Endothelial cell (in vitro differentiated cells): ENCODE data around the gene CDKN2C. TPM values are rescaled to one million over a fixed set of nuclear protein-coding genes. Genes with fewer than 3 reads are reported as not detected.
"Not testable (repeated sequence)": the region's sequence is repeated elsewhere in the genome, so short reads cannot be mapped to it uniquely, and the experiment has no call there.

Experiments used
- DNase-seq: peaks from one replicate; pipeline ENCODE4 v3.0.0; 2021; ENCODE audit warnings: low spot score
- H3K27ac Mint-ChIP-seq: one replicate; pipeline ENCODE4 v1.8.0; 2021; ENCODE audit warnings: mixed read lengths, inconsistent platforms; ENCODE audit not compliant: unreplicated experiment
- H3K27me3 Mint-ChIP-seq: one replicate; pipeline ENCODE4 v1.8.0; 2021; ENCODE audit warnings: mild to moderate bottlenecking, moderate library complexity, mixed read lengths, inconsistent platforms; ENCODE audit not compliant: unreplicated experiment
- H3K36me3 Mint-ChIP-seq: one replicate; pipeline ENCODE4 v1.8.0; 2021; ENCODE audit warnings: mild to moderate bottlenecking, low read depth, mixed read lengths, inconsistent platforms; ENCODE audit not compliant: unreplicated experiment
- H3K4me1 Mint-ChIP-seq: one replicate; pipeline ENCODE4 v1.8.0; 2021; ENCODE audit warnings: mild to moderate bottlenecking, mixed read lengths, inconsistent platforms; ENCODE audit not compliant: unreplicated experiment
- H3K4me3 Mint-ChIP-seq: one replicate; pipeline ENCODE4 v1.8.0; 2021; ENCODE audit warnings: mild to moderate bottlenecking, mixed read lengths, inconsistent platforms; ENCODE audit not compliant: unreplicated experiment
- H3K9me3 Mint-ChIP-seq: one replicate; pipeline ENCODE4 v1.8.0; 2021; ENCODE audit warnings: mixed read lengths, inconsistent platforms; ENCODE audit not compliant: unreplicated experiment
- total RNA-seq: library from RNA; stranded (reverse); fragmentation: NEBNext Ultra II Directional; extraction: Animal tissue kit (Norgen Biotek cat#: 25700); gene quantifications from one replicate; pipeline ENCODE4 v1.2.1, GENCODE V29; 2021; ENCODE audit not compliant: unreplicated experiment
- TF ChIP-seq, protein P1 (sequence below): fragments of 200-600 bp; sonication (generic); IDR thresholded peaks from one replicate; pipeline ENCODE4 v1.5.0; 2021; ENCODE audit warnings: antibody characterized with exemption; ENCODE audit not compliant: unreplicated experiment

CDKN2C gene
- total RNA-seq, 1 donor from 2014 or later, result not detected

DNA sequence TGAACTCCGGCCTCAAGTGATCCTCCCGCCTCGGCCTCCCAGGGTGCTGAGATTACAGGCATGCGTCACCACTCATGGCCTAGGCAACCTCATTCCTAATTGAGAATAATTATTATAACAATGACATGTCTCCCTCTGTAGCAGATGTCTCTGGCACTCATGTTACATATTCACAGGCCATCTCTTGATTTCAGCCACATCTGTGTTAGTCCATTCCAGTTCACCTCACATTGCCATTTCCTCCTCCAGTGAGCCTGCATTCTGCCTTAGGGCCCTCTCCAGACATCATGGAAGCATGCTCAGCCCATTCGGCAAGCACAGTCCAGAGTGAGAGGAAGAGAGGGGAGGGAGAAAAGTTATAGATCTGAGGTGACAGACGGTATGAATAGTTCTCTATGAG lies 32.5 kb downstream of the CDKN2C start:
- Mint-ChIP-seq H3K27me3 (no peaks in the 10 kb centered on the region), H3K36me3 (no peaks in the 10 kb centered on the region)
- TF ChIP-seq, protein P1, sequence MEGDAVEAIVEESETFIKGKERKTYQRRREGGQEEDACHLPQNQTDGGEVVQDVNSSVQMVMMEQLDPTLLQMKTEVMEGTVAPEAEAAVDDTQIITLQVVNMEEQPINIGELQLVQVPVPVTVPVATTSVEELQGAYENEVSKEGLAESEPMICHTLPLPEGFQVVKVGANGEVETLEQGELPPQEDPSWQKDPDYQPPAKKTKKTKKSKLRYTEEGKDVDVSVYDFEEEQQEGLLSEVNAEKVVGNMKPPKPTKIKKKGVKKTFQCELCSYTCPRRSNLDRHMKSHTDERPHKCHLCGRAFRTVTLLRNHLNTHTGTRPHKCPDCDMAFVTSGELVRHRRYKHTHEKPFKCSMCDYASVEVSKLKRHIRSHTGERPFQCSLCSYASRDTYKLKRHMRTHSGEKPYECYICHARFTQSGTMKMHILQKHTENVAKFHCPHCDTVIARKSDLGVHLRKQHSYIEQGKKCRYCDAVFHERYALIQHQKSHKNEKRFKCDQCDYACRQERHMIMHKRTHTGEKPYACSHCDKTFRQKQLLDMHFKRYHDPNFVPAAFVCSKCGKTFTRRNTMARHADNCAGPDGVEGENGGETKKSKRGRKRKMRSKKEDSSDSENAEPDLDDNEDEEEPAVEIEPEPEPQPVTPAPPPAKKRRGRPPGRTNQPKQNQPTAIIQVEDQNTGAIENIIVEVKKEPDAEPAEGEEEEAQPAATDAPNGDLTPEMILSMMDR, result no peak

GRCh38 chr1:51005549-51005948 lies 35.5 kb downstream of the CDKN2C start:
- H3K9me3 Mint-ChIP-seq, H3K36me3 Mint-ChIP-seq, H3K4me1 Mint-ChIP-seq, H3K27ac Mint-ChIP-seq, H3K27me3 Mint-ChIP-seq, H3K4me3 Mint-ChIP-seq, DNase-seq: not testable (repeated sequence)

More for the DNA sequence above, 32.5 kb downstream of the CDKN2C start:
- Mint-ChIP-seq H3K4me3 (no peak overlapping the region), H3K27ac (no peak overlapping the region), H3K4me1 (no peaks in the 10 kb centered on the region), H3K9me3 (no peaks in the 10 kb centered on the region)
- no peak for DNase-seq

DNA sequence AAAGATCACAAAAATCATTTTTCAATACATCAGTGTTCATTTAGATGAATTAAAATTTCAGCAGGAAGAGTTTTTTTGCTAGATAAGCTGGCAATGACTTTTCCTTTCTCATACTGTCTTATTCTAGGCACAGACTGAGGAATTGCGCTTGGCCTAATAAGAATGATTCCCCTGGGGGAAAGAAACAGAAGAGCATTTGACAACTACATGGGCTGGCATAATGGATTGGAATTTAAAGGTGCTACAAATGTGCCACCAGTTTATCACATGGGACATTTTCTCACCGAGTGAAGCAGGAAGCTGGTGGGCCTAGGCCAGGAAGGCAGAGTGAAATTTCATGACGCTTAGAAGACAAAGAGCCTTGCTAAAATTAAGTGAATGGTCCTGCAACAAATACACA lies 39.3 kb downstream of the CDKN2C start:
- DNase-seq, result no peak
- TF ChIP-seq, protein P1, result no peak
- Mint-ChIP-seq H3K36me3 (no peaks in the 10 kb centered on the region), H3K9me3 (no peaks in the 10 kb centered on the region), H3K4me1 (no peaks in the 10 kb centered on the region), H3K4me3 (no peak overlapping the region), H3K27me3 (no peaks in the 10 kb centered on the region), H3K27ac (no peak overlapping the region)

DNA sequence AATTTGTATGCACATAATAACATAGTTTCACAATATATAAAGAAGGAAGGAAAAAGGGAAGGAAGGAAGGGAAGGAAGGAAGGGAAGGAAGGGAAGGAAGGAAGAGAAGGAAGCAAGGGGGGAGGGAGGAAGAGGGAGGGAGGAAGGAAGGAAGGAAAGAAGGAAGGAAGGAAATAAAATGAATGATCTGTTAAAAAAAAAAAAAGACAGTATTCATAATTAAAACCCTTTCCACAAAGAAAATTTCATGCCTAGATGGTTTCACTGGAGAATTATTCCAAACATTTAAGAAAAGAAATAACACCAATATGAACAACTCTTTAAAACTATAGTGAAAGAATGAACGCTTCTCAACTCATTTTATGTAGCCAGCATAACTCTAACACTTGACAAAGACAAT lies 44.8 kb downstream of the CDKN2C start:
- Mint-ChIP-seq H3K9me3 (no peaks in the 10 kb centered on the region), H3K27ac (no peak overlapping the region), H3K4me3 (no peak overlapping the region)

DNA sequence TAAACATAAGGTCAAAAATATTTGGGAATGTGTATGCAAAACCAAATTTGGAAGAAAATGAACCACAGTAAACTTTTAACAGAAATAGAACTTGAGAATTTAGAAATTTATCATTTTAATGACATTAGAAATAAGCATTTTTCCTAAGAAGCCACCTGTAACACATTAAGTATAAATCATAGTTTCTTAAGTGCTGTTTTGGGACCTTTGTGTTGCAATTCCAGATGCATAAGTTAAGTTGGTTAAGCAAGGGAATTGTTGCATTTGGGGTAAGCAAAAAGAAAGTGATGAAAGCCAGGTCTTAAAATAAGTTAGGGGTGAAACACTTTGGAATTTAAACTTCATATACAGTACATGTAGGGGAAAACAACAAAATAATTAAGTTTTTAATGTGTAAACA lies 49.8 kb downstream of the CDKN2C start:
- no peaks in the 10 kb centered on the region for H3K4me1 Mint-ChIP-seq
- H3K27ac Mint-ChIP-seq, result no peak overlapping the region
- TF ChIP-seq, protein P1, result no peak
- no peaks in the 10 kb centered on the region for H3K36me3 Mint-ChIP-seq
- no peak overlapping the region for H3K4me3 Mint-ChIP-seq
- no peak for DNase-seq
- H3K27me3 Mint-ChIP-seq, result no peaks in the 10 kb centered on the region
- H3K9me3 Mint-ChIP-seq, result no peaks in the 10 kb centered on the region

More for the DNA sequence above, 44.8 kb downstream of the CDKN2C start:
- TF ChIP-seq, protein P1, result no peak
- Mint-ChIP-seq H3K27me3 (no peaks in the 10 kb centered on the region), H3K36me3 (no peaks in the 10 kb centered on the region), H3K4me1 (no peaks in the 10 kb centered on the region)
- DNase-seq, result no peak

Other genes with a start within 250 kb of the CDKN2C start
- gene FAF1, start 10.0 kb upstream of the CDKN2C start, total RNA-seq, result 54.3 TPM
- gene C1orf185, start 132.0 kb downstream of the CDKN2C start, total RNA-seq, result not detected